HG02870 (cell line): ENCODE results near the gene TMC2.
"Not testable (repeated sequence)": the region's sequence is repeated elsewhere in the genome, so short reads cannot be mapped to it uniquely, and the experiment has no call there.

Source experiments
- ATAC-seq: cut with Tn5 transposase; IDR thresholded peaks from one replicate; pipeline ENCODE4 v1.9.1; 2021; ENCODE audit warnings: mild to moderate bottlenecking, moderate library complexity; ENCODE audit not compliant: unreplicated experiment

TMC2 gene

GRCh38 chr20:2536560-2536986 lies at the start of gene TMC2:
TMC2 (plus strand) TSS chr20:2536573; CDS start chr20:2536622, 49 bp downstream.
- ATAC-seq: no peak

- not testable (repeated sequence) for ATAC-seq
Measured at GRCh38 chr20:2502808-2503384, 33.5 kb upstream of the TMC2 start.

GRCh38 chr20:2504803-2505202 lies 31.6 kb upstream of the TMC2 start:
- not testable (repeated sequence) for ATAC-seq

GRCh38 chr20:2506426-2506825 lies 29.9 kb upstream of the TMC2 start:
- ATAC-seq: not testable (repeated sequence)

- no peak for ATAC-seq
Measured at GRCh38 chr20:2507464-2507863, 28.9 kb upstream of the TMC2 start.

- ATAC-seq: no peak
Measured at GRCh38 chr20:2507875-2508630, 28.3 kb upstream of the TMC2 start.

GRCh38 chr20:2508631-2509467 lies 27.5 kb upstream of the TMC2 start, which contains the start of gene ZNF343:
ZNF343 (minus strand) TSS chr20:2508915; CDS start chr20:2493895, 15,020 bp downstream.
- ATAC-seq: peak; percentile 94

GRCh38 chr20:2509468-2509781 lies 26.9 kb upstream of the TMC2 start:
- no peak for ATAC-seq

- ATAC-seq: no peak
Measured at GRCh38 chr20:2509794-2510193, 26.6 kb upstream of the TMC2 start.

GRCh38 chr20:2515203-2515602 lies 21.2 kb upstream of the TMC2 start:
- ATAC-seq: no peak

GRCh38 chr20:2516399-2516798 lies 20.0 kb upstream of the TMC2 start:
- ATAC-seq: no peak

GRCh38 chr20:2518096-2518495 lies 18.3 kb upstream of the TMC2 start:
- ATAC-seq: no peak

GRCh38 chr20:2518558-2518957 lies 17.8 kb upstream of the TMC2 start:
- ATAC-seq: no peak

GRCh38 chr20:2519115-2519809 lies 17.1 kb upstream of the TMC2 start:
- ATAC-seq: no peak

GRCh38 chr20:2520617-2521016 lies 15.8 kb upstream of the TMC2 start:
- ATAC-seq: no peak

GRCh38 chr20:2521369-2522305 lies 14.7 kb upstream of the TMC2 start:
- ATAC-seq: no peak

GRCh38 chr20:2522826-2523429 lies 13.4 kb upstream of the TMC2 start:
- ATAC-seq: not testable (repeated sequence)

- no peak for ATAC-seq
Measured at GRCh38 chr20:2523919-2524708, 12.3 kb upstream of the TMC2 start.
